Heart left ventricle (tissue), 13 donors: ENCODE data around the gene PTPRK.

Experiments used
- CTCF ChIP-seq, 12 donors: fragments of 200-600 bp; sonication (generic) in 4 of 12; IDR thresholded peaks; one replicate each; pipeline versions ENCODE4 v1.5.0 to v1.8.0; 2018 to 2022; ENCODE audit warnings: antibody characterized with exemption in 12 of 12, mild to moderate bottlenecking in 5 of 12
- POLR2A ChIP-seq, 2 donors: fragments of 450-650 bp; IDR thresholded peaks; one replicate each; pipeline ENCODE4 v1.6.1; 2017; ENCODE audit warnings: antibody characterized with exemption in 2 of 2, mild to moderate bottlenecking in 2 of 2, moderate library complexity in 2 of 2
- donor health status: ischemic (EF 13 %, LVEDD 7.1; RV severe dilation, severe dysfunction).
- donor health status: DM: no; HTN: yes; CAD: no.
- donor health status: DM: no; HTN: no; CAD: no.
- donor health status: ischemic (EF 25% LVEDD 6.9; RV normal size, moderate dysfunction).
- donor health status: ischemic (EF 25% LVEDD 5.7; RV mildly dilated, moderate dysfunction).
- donor health status: ischemic (EF 35%, LVEDD 5.7; RV mildly dilated, moderate dysfunction).
- donor health status: nonischemic (EF 11% LVEDD 7.7; RV severe dilation, severe dysfunction).
- donor health status: DM: yes; HTN: yes; CAD: no.
- donor health status: PGD.
- donor health status: ischemic (EF 29% LVEDD 5.4; RV normal size, mild dysfunction).
- donor health status: nonischemic (EF 23%, LVEDD 6.1; RV moderate dilation, normal function).

- TF ChIP-seq CTCF (IDR thresholded peaks at IDR 0.05), result no peak
- TF ChIP-seq POLR2A (IDR thresholded peaks at IDR 0.05), result no peak
These were observed 596.4 kb downstream of the PTPRK start for GRCh38 chr6:127924031-127924430.
